HG03280 (cell line): ENCODE results near the gene MAMDC4.
"Not testable (repeated sequence)": the region's sequence is repeated elsewhere in the genome, so short reads cannot be mapped to it uniquely, and the experiment has no call there.

ENCODE experiments used
- ATAC-seq: cut with Tn5 transposase; IDR thresholded peaks from one replicate; pipeline ENCODE4 v1.9.1; 2021; ENCODE audit warnings: mild to moderate bottlenecking, moderate library complexity; ENCODE audit not compliant: unreplicated experiment

Gene MAMDC4

DNA sequence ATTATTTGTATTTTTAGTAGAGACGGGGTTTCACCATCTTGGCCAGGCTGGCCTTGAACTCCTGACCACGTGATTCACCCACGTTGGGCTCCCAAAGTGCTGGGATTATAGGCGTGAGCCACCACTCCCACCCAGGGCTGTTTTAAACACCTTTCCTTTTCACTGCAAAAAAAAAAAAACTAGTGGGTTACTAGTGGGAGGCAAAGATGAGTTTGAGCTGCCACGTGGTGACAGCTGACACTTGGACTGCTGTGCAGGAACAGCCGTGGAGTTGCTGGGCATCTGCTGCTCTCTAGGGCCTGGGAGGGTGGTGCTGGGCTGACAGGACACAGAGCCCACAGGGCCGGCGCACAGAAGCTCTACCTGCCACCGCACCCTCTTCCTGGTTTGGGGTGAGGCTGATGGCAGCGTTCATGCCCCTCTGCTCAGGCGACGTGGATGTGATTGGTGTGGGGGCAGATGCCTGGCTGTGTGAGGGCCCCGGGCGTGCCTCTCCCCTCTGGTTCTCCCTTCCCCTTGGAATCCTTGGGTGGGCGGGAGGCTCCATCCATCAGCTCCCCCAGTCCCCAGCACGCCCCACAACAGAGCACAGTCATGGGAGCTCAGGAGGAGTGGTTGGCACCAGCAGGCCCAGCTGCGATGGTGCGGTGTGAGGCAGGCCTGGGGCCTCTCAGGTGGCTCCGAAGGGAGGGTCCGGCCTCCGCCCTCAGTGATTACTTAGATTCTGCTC, 27.5 kb upstream of the MAMDC4 start:
- ATAC-seq = no peak

DNA sequence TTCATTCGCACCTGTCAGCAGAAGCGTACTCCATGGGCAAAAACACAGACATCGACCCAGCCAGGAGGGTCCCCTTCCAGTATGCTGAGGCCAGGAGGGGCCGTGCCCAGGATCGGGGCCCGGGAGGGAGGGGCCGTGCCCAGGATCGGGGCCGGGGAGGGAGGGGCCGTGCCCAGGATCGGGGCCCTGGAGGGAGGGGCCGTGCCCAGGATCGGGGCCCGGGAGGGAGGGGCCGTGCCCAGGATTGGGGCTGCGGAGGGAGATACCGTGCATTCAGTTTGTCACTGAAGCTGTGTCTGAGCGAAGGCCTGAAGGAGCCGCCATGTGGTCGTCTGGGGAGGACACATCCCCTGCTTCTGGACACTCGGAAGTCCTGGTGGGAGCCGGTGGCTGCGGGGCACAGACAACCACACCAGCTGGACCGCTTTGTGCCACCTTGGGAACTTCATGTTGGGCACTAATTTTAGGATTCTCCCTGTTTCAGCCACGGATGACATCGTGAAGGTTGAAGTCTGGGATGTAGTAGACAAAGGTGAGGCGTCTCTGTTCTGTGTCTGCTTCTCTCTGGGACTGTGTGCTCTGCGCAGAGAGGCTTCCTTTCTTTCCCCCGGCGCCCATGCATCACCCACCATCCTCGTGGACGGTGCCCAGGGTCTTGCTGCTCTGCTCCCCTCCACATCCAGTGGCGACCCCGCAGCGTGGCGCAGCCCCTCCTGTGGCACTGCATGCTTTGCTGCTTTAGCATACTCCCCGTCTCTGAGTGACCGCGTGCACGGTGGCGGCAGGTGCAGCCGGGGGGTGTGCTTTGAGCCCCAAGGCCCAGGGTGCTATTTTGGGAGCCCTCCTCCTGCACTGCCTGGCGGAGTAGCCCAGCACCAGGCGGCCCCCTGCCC, 26.6 kb upstream of the MAMDC4 start:
- ATAC-seq = no peak

DNA sequence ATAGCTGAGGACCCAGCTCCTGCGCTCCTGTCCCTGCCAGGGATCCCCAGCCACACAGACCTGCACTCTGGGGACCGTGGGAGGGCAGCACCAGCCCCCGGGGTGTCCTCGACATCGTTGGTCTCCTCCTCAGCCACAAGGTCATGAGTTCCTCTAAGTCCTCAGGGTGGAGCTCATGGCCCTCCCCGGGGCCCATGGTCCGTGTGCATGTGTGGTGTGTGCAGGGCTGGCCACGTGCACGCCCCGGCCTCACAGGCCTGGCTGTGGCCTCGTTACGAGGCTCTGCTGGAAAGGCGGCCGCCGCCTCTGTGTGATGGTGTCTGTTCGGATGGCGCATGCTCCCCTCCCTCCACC, 26.0 kb upstream of the MAMDC4 start:
- ATAC-seq = no peak

DNA sequence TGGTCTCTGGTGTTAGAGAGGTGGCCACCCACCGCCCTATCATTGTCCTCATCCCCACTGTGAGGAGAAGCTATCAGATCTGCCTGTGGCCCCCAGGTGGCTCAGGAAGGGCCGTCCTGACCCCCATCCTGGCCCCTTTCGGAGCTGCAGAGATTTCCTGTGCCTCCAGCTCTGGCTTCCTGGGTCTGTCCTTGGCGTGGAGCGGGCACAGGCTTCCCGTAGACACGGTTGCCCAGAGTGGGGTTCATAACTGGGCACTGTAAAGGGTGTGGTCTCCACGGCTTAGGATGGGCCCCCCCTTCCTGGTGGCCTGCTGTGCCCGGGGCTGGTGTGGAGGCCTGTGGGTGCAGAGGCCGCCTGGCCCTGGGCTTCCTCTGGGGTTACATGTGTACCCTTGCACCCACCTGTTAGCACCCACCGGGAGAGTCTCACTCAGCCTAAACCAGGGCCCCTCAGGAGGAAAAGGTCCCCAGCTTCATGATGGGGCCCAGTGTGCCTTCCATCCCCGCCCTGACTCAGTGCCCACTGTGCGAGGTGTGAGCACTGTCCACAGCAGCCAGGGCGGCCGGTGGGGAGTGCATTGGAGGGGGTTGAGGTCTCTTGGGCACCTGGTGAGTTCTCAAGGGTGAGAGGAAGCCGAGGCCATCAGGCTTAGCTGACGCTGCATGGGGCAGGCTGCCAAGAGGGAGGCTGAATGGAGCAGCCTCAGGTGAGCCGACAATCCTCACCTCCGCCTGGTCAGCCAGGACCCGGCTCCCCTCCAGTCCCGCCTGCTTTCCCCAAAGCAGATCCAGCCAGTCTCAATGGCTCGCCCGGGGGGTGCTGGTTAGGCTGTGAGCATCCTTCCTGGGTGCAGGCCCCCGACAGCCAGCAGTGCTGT, 25.2 kb upstream of the MAMDC4 start:
- no peak for ATAC-seq

DNA sequence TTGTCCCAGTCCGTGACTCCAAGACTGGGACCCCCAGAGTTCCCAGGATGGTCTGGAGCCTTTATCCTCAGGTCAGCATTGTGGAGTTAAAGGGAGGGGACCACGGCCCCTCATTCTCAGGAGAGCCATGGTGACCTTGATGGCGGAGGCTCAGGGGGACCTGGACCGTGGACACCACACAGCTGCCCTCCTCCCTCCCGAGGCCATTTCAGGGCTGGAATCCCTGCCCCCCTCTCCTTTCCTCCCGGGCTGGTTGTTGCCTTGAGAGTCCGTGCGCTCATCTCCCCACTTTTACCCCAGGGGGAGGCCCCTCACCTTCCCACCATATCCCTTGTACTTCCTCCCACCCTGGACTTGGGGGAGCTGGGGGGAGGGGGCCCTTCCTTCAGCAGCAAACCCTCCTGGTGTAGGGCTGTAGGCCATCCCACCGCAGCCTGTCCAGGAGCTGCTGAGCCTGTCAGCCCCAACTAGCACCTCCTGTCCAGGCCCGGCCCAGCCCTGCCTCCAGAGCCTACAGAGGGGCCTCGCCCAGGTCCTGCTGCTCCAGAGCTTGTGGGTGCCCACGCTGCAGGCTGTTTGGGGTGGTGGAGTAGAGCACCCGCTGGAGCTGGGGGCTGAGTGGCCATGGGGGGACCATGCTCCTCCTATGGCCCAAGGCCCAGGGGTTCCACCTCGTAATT, 24.2 kb upstream of the MAMDC4 start:
- ATAC-seq = no peak

DNA sequence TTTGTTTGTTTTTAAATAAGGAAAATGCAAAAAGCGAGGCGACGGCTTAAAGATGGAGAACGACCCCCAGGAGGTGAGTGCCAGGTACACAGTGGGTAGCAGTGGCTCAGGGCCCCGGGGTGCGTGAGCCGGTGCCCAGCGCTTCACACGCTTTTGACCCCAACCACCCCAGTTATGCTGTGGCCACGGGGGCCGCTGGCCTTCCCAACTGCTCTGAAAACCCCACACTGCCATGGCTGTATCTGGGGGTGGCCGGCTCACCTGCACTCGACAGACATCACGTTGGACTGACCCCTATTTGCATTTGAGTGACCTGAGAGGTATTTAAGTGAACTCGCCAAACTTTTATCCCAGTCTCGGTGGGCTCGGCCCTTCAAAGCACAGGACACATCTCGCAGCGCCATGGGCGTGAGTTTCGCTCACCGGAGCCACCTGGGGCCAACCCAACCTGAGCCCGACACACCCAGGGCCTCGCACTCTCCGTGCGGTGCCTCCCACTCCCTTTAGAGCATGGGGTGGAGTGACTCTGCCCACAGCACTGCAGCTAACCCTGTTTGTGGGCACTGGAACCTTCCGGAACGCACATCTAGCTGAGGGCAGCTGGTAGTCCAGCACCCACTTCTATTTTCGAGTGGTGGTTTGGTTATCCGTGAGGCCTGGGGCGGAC, 23.5 kb upstream of the MAMDC4 start:
- no peak for ATAC-seq

DNA sequence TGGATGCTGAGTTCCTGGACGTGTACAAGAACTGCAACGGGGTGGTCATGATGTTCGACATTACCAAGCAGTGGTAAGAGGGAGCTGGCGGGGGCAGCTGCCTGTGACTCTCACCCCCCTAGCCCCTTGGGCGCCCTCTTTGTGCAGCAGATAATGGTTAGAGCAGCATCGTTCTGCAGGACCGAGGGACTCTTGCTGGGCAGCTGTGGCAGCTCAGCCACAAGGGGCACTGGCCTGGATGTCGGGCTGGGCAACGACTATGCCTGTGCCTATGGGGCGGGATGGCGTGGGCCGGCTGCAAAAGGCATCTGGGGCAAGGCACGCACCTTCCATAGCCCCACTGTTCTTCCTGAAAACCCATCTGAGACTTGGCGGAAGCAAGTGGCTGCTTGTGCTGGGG, 22.7 kb upstream of the MAMDC4 start:
- ATAC-seq = no peak

DNA sequence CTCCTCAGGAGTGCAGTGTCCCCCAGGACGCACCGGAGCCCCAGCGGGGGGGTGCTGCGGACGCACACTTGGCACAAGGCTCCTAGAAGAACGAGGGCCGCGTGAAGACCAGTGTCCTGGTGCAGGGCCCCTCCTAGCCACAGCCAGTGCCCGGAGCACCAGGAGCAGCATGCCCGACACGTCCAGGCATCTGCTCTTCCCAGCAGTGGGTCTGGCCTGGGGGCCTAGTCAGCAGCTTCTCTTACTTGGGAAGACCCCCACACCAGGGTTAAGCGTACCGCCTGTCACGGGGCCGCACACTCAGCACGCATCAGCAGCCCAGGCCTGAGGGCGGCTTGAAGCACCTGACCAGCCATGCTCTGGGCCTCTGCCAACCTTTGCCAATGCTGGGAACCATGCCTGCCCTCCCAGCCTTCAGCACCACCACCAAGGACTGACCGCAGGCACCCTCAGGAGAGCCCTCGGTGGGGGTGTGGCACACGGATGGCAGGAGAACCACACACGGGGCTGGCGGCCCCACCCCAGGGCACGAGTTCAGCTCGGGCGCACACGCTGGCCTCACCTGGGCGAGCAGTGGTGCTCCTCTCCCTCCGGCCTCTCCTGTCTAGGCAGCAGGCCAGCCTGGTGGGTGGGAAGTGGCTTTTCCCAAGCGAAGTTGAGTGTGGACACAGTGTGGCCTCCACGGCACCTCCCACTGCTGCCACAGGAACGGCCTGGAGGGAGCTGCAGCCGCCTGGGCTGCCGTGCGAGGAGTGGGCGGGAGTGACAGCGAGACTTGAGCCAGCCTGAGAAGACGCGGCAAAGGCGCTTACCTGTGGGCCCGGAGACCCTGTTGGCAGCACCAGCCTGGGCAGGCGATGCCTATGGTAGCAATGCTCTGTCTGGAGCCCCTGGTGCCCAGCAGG, 21.9 kb upstream of the MAMDC4 start:
- no peak for ATAC-seq

DNA sequence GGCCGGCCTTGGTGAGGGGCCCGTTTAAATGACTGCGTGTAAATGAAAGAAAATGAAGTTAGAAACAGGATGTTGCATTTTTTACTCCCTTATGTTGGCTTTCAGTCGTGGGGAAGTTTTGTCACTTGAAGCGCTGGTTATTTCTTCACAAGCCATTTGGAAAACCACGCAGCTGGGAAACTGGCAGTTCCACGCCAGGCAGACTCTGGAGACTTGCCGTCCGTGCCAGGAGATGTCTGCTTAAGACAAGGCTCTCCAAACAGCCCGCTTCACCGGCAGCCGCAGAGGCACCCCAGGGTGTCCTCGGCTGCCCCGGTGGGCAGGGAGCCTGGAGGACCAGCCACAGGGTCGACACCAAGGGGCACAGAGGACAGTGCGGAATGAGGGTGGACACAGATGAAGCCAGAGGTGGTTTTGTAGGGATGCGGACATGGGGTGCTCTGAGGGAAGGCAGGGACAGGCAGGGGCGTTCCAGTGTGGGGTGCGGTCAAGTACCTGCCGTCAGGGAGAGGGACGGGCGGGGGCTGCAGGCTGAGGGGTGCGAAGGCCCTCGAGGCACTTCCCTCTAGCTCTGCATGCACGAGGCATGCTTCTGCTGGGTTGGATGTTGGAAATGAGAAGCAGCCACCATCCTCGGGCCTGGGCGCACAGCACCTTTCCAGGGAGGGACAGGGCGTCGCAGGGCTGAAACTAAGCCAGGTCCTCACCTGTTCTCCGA, 21.0 kb upstream of the MAMDC4 start:
- ATAC-seq = no peak

DNA sequence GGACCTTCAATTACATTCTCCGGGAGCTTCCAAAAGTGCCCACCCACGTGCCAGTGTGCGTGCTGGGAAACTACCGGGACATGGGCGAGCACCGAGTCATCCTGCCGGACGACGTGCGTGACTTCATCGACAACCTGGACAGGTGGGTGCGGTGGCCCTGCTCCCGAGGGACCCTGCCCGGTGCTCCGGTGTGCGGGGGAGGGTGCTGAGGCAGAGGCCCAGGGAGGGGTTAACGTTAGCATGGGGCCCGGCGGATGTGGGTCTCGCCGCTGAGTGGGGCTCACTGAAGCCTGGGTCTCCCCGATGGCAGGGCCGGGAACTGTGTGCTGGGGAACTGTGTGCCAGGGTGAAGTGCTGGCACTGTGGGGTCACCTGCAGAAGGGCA, 20.4 kb upstream of the MAMDC4 start:
- ATAC-seq = no peak

DNA sequence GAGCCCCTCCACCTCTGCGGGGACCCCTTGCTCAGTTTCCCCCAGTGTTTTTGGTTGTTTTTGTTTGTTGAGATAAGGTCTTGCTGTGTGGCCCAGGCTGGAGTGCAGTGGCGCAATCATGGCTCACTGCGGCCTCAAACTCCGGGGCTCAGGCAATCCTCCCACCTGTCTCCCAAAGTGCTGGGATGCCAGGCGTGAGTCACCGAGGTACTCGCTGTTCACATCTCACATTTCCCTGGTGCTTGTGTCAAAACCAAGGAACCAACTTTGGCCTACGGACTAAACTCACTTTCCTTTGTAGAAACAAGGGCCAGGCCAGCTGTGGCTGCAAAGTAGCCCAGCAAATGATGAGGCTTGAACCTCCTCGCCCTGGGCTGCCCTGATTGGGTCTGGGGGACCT, 19.6 kb upstream of the MAMDC4 start:
- no peak for ATAC-seq

DNA sequence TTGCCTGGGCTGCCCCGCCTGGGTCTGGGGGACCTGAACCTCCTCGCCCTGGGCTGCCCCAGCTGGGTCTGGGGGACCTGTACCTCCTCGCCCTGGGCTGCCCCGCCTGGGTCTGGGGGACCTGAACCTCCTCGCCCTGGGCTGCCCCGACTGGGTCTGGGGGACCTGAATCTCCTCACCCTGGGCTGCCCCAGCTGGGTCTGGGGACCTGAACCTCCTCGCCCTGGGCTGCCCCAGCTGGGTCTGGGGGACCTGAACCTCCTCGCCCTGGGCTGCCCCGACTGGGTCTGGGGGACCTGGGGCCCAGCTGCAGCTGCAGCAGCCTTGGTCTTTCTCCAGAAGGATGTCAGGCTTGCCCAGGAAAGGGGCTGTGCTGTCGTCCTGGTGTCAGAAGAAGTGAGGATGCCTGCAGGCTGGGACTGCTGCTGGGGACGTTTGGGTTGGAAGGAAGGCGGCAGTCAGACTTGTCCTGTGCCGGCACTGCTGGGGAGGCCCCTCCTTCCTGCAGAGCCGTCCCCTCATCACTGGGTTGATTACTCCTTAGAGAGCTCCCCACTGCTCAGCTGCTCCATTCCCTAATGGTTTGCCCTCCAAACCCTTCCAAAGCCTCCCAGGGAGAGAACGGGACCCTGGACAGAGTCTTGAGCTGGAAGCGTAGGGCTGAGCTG, 18.6 kb upstream of the MAMDC4 start:
- not testable (repeated sequence) for ATAC-seq

DNA sequence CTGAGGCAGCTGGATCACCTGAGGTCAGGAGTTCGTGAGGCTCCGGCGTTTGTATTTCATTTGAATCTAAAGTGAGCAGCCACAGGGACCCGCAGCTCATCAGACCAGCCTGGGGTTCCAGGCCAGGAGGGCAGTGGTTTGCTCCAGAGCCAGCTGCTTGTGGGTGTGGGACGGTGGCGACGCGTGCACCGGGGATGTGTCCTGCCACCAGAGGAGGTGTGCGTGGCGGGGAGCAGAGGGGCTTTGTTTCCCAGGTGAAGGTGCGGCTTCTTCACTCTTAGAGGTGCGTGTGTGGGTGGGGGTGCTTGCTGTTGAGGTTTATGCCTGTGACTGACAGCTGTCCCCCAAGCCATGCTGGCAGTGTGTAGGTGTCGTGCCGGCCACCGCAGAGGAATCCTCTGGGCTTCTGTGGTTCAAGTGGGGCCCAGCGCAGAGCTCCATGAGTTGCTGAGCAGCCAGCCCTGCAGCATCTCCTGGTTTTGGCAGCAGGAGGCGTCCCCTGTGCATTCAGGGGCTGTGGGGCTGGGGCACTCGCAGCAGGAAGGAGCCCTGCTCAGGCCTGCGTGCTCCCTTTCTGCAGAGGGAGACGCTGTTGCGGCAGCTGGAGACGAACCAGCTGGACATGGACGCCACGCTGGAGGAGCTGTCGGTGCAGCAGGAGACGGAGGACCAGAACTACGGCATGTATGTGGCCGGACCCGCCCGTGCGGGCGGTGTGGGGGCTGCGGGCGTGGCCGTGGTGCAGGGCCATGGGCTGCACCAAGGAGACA, 16.8 kb upstream of the MAMDC4 start:
- no peak for ATAC-seq

DNA sequence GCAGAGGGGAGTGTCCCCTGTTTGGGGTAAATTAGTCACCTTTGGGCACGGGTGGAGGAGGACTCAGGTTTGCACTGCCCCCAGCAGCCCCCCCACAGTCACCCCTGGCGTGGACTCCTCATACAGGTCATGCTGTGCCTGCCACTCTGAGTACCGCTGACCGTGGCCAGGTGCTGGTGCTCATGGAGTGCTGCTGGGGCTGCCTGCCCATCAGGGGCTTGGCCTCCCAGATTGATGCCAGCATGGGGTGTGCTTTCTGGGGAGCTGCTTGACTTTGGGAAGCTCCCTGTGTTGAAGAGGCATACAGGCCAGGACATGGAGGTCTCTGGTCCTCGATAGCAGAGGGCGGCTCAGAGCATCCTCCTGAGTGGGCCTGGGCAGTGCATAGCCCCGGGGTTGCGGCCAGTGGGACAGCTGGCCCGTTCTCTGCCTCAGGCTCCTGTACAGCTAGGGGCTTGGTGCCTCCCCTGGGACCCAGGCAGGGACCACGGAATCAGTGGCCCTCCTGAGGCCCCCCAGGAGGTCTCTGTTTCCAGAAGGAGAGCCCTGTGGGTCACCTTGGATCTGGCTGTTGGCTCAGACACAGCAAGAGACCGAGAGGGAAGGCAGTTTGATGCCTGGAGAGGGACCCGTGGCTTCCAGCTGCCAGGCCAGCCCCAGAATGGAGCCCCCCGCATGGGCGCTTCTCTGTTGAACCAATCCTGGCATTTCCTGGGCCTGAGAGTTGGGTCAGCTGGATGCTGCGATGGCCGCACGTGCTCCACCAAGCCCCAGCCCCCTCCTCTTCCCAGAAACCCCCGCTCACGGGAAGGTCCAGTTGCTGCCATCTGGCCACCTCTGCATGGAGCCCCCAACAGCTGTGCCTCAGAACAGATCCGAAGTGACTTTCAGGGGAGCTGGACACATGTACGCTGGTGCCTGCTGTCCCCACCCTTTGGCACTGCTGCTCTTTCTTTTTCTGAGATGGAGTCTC, 15.9 kb upstream of the MAMDC4 start:
- no peak for ATAC-seq

DNA sequence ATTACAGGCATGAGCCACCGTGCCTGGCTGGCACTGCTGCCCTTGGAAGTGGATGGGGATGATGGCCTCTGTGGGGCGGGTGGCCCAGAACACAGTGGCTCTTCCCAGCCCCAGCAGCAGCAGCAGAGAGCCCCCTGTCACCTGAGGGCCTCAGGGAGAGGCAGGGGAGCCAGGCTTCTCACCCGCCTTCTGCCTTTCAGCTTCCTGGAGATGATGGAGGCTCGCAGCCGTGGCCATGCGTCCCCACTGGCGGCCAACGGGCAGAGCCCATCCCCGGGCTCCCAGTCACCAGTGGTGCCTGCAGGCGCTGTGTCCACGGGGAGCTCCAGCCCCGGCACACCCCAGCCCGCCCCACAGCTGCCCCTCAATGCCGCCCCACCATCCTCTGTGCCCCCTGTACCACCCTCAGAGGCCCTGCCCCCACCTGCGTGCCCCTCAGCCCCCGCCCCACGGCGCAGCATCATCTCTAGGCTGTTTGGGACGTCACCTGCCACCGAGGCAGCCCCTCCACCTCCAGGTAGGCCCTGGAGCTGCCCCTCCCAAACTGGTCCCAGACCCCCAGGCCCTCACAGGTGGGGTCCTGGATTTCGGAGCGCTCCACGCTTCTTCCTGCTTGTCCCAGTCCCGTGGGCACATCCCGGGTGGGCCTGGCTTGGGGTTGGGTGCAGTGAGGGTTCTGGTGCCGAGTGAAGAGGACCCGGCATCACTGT, 14.8 kb upstream of the MAMDC4 start:
- ATAC-seq = no peak

DNA sequence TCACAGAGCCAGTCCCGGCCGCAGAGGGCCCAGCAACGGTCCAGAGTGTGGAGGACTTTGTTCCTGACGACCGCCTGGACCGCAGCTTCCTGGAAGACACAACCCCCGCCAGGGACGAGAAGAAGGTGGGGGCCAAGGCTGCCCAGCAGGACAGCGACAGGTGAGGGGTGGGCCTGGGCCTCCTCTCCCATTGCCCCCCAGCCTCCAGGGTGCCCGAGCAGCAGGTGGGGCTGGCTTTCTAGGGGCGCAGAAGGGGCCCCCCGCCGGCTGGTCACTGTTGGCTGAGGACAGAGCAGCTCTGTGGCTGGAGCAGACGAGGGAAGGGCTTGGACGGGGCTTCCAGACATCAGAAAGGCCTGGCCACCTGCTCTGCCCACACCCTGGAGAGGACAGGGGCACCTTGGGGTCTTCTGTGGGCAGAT, 14.3 kb upstream of the MAMDC4 start:
- not testable (repeated sequence) for ATAC-seq
